GM19238 (cell line): Measurements from ENCODE around the gene GADL1.

Experiments
- DNase-seq: peaks from one replicate; pipeline ENCODE4 v3.0.0; 2011; ENCODE audit warnings: low spot score; ENCODE audit not compliant: insufficient read length

GADL1 gene

DNA sequence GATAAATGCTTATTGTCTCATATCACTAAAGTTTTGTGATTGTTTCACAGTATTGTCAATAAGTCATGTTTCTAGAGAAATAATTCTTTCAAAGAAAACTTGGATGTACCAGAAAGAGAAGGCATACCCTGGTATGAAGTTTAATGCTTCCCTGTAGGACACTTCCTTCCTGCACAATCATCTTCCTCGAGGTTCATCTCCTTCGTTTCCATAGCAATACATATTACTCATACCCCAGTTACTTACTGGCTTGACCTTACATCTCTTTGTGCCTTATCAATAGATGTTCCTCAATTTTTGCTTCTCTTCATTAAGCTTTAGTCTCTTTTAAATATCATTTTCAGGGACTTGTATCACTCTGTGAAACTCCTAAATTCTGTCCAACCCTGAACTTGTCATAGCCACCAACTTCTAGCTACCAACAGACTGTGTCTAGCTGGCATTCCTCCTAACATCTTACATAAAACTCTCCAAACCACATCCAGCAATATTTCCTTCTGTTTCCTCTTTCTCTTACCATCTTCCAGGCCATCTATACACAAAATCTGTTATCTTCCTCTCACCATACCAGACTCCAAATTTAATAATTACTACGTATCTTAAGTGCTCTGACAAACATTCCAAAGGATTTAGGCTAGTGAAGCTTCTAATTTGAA lies 134.3 kb downstream of the GADL1 start:
- DNase-seq = no peak

DNA sequence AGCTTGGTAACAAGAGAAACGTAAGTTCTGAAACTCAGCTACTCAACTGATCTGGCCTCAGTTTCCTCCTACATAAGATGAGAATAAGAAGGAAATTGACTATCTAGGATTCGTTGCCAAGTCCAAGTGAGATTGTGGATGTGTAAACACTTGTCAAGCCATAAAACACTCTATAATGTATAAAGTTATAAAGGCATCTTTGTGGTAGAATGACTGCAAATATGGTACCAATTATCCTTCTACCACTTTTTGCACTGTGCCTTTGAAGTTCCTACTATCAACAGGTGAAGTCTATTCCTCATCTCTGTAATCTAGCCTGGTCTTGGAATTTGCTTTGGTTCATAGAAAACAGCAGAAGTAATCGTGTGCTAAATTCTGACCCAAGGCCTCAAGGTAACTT lies 138.2 kb downstream of the GADL1 start:
- no peak for DNase-seq

DNA sequence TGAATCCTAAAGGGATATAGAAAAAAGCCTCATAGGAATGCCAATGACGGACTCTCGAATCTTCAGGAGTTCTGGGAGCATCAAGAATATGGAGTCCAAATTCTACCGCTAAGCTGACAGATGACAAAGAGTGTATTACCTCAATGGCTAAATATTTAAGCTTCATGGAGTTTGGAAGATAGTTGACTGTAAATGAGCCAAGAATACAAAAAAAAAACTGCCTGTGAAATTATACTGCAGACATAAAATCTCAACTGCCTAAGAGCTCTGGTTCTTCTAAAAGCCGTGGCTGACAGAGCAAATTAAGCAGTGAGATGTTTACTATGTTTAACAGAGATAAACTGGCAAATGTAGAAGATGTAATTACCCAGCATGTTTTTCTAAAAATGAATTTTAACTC lies 140.0 kb downstream of the GADL1 start:
- no peak for DNase-seq

DNA sequence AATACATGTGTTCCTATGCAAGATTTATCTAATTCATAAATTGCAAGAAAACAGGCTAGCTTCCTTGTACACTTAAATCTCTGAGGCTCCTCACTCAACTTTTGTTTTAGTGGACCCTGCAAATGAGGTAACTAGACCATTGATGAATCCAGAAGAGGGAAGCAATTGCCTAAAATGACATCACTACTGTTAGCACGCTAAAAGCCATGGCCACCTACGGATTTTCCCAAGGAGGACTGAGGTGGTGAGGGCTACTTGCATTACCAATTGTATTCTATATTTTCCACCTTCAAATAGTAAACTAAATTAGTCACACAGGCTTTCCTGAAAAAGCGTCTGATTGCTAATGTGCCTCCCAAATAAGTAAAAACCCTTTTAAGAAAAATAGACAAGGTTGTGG lies 140.7 kb downstream of the GADL1 start:
- DNase-seq = no peak

DNA sequence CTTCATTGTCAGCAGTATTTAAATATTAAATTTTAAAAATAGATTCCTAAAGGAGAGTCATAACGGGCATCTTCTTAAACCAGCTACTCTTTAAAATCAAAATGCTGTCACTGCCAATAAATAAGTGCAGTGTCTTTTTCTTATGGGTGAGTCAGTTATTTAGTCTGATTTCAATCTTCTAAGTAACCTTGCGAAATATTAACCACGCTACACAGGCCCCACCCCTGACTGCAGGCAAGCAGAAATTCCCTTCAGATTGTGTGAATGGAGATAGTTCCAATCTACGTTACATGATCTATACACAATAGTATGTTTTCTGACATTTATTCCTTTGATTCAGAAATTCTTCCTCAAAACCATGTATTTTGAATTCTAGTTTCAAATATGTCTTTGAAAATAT lies 141.5 kb downstream of the GADL1 start:
- DNase-seq = no peak

DNA sequence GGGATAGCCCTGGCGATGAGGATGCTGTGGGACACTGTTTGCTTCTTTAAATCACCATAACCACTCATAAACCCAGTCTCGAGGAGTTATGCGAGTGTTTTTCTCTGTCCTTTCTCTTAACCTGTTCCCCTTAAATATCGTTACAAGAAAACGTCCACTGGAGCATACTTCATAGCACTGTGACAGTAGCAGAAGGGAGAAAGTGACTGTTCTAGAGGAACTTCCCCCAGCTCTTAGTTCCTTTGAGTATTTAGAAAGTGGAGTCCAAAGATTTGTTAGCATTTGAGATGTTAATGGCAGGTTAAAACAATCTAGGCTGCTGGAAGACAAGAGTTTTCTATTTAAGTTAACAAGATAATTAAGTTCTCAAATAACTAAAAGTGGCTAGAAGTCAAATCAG lies 142.0 kb downstream of the GADL1 start:
- no peak for DNase-seq

DNA sequence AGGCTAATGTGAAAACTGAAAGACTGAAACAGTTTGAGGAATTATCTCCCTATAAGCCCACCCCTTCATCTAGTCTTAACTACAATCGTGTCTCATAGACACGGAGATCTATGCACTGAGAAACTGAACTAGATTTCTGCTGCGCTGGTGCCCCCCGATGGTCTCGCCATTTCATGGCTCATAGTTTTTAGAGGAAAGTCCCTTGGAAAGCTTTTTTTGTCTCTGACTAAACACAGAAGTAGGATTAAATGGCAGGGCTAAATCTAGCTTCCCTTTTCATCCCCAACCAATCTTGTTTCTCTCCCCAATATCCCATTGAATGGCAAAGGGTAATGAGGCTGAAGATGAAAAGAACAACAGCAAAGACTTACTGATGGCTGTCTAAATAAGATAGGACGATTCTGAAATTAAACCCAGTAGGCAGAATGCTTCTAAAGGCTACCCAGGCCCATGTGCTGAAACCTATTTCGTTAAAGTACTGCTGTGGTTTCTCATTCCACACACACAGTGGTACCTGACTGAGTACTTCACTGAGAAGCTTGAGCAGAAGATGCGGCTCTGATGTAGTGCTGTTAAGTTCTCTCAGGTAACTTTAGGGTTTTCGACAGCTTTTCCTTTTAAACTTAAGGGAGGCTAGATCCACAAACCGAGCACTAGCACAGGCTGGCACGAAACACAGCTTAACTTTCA lies 142.7 kb downstream of the GADL1 start:
- DNase-seq = no peak

DNA sequence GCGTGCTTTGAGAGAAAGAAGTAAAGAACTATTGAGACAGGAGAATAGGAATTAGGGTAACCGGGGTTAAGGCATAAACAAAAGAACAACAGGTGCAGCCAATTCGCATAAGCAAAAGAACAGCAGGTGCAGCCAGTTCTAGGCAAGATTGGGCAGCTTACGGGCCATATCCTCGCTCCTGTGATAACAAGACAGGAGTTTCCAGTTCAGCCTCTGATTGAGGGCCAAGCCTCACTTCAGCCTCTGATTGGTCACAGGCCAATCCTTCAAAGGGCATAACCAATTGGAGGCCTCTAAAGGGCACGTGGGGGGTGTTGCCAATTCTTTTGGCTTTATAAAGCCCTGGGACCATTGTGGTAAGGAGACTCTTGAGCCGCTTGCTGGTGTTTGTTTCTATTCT lies 143.5 kb downstream of the GADL1 start:
- no peak for DNase-seq

DNA sequence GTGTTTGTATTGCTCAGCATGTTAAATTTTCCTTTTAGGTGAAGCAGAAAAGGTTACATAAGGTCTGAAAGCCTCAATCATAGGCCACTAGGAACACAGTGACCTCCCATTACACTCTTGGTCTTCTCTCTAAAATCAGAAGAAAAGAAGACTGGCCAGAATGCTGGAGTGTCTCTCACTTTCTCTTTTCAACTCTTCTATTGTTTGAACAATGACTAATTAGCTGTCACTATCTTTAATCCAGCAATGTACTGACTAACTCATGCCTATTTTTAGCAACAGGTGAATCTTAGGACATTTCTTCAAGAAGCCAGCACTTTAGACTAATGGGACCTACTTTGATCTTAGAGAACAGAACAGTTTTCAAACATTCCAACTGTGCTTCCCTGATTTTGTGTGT lies 145.2 kb downstream of the GADL1 start:
- no peak for DNase-seq

DNA sequence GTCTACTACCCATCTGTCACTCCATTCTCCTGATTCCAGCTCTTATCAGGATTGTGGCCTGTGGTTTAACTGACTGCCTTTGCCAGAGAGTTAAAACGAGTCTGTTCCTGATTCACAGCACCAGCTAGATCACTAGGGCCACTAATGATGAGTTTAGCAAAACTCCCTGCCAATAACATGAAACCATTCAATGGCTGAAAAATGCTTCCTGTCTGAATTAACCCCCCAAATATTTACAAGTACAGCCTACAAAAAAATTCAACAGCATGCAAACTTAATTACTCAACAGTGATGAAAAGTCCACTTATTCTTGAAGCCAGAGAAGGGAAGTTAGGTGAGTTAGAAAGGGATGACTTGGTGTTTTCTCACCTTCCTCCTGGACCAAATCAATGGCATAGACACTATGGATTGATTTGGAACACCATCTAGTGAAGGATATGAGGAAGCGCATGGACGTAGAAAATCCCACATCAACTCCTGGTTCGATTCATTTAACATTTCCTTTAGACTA lies 146.6 kb downstream of the GADL1 start:
- no peak for DNase-seq

DNA sequence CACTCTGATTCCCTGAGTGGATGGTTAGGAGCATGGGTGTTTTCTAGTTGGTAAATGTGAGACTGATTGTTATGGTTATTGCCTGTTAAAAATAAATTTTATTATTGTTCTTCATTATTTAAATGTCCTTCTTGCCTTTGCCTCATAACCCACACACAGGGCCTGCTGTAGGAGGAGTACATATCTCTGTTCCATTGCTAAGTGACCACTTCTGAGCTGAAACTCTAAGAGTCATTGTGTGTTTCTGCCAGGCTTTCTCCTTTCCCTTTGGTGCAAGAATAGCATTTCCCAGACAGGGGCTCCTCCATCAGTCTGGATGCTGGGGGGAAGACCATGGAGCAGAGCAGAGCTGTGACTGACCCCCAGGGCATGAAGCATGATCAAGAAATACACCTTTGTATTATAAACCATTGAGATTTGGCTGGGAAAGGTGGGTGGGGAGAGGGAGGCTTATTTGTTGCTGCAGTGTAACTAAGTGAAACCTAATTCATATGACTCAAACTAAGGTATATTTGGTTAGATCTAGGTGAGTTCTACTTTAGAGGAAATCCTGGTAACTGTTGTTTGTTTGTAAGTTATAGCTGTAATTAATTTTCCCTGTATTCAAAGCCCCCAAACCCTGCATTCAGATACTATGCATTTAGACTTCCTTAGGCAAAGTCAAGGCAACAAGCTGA lies 150.7 kb downstream of the GADL1 start:
- DNase-seq = no peak

DNA sequence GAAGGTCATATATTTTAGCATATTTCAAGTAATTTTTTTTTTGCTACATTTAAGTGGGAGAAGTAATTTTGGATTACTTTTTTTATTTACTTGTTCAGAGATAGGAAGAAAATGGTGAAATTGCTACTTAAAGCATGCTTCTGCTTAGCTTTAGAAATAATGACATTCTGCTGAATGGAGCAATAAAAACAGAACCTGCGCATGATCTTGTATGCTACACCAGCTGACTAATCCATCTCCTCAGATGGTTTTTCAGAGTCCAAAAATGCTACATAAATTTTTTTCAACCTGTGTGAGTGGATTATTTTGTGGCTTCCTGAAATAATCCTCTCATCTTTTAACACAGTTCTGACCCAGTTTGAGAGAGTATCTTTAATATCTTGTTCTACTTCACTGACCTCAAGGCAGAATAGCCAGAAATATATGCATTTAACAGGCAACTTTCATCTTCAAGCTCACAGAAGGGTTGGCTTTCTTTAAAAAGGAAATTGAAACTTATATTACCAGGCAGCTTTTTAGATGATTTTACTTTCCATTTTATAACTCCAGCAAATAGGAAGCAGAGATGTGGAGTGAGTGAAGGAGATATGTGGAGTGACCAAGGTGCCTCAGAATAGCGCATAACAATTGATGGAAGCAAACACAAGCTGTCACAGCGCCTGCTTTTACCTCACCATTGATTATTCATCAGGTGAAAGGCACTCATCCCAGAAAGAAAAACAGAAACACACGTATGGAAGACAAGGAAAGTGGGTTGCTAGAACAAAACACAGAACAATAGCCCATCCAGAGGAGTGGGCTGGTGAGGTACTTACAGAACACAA lies 151.5 kb downstream of the GADL1 start:
- no peak for DNase-seq

DNA sequence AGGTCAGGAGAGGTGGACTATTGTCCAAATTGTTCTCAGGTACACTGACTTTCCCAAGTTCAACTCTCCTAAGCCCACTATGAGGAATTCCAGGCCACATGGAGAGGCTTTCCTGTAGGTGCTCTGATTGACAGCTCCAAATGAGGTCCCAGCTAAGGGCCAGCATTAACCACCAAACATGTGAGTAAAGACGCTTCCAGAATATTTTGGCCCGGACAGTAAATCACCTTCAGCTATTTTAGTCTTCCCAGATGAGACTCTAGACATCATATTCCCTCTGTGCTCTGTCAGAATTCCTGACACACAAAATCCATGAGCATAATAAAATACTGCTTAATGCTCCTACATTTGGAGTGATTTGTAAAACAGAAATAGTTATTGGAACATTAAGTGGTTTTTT lies 152.6 kb downstream of the GADL1 start:
- no peak for DNase-seq

DNA sequence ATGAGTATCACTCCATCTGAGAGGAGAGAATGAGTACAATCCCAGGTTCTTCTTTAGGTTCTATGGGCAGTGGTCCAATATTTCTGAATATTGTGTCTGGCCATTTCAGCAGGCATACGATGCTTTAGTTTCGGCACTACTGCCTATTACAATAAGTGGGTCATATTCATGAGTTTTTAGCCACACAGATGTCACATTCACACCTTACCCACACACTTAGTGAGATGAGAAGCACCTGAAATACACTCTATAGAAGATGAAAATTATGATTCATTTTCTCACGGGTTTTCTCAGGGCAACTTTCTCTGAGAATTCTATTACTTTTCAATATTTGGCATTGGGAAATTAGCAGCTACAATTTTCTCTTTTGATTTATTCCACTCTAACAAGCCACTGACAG lies 155.9 kb downstream of the GADL1 start:
- no peak for DNase-seq

DNA sequence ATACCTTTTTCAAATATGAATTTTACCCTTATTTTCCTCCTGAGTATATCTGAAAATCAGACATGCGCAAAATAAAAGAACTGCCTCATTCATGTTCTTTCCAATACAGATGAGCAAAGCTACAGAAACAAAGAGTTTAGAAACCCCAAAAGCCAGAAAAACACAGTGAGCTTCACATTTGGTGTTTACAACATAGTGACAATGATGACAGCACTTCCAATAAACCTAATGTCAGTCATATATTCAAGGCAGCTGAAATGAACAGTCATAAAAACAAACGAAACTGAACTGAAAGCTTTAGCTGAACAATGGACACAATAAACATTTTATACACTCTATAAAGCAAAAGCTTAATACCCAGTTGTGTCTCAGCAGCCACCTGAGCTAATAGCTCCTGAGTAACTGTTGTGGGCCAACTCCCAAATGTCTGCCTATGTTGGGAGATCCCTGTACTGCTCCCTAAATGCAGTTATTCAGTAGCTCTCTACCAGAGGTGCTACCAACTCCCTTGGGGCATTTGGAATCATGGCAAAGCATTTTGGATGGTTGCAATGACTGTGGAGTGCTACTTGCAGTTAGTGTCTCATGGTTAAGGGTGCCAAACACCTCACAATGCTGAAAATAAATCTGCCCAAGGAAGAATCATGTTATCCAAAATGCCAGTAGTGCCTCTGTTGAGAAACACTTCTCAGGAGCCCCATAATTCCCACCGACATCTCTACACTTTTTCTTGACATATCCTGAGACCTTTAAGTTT lies 156.5 kb downstream of the GADL1 start:
- no peak for DNase-seq

DNA sequence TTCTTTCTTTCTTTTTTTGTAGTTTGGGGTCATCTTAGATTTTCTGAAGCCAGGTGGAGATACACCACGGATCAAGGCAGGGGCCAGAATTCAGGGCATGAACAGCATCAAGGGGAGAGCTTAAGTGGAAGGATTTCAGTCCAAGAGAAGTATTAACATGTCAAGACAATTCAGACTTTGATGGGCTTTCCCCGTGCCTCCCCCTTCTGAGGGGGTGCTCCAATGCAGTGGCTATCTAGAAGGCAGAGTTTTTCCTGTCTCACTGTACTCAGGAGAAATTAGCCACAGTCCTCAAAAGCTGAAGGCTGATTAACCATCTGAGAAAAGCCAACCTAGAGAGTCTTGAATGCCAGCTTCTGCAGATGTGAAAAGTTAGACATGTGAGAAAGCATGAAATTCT lies 160.8 kb downstream of the GADL1 start:
- no peak for DNase-seq

DNA sequence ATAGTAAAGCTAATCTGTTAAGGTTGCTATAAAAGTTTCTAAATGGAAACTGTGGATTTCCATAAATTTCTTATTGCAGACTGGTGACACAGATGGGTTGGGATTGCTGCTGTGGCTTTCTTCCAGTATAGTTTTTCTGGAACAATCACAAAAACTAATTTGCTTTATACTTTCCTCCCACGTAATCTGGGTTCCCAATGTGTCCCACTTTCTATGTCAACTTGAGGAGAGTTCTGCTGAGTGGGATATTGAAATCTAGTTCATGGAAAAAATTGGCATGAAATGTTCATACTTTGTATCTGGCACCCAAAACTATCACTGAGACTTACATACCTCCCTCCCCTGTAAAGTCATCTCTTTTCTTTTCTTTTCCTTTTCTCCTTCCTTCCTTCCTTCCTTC lies 161.3 kb downstream of the GADL1 start:
- DNase-seq = no peak

DNA sequence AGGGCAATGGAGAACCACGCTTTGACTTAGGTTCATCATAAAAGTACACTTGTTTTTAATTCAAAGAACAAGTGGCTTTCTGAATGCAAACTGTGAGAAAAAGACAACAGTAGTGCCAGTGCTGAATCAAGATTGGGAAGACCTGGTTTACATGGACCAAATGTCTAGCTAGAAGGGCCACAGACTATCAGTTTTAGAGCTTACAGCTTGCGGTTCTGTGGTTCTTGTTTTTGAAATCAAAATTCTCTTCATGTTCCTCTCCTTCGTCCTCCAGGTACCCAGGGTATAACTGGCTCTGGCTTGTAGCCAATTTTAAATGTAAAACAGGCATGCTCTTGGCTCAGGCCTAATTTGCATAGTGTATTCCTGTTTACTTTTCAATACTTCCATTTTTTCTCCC lies 163.5 kb downstream of the GADL1 start:
- DNase-seq = no peak

DNA sequence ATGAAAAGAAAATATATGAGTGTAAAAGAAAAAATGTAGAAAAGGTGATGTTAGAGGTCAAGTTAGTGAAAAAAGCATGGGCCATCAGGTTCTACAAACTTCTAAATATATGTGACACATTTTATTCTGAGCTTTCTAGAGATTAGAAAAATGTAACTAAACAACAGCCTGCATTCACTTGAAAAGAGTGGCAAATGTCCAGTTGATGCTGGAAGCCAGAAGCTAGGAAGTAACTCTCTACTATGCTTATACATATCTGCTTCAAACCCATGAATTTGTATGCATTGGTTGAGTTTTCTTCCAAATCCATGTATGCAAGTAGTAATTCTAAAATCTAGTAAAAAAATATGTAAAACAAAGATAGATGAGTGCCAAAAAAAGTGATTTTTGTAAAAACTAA lies 164.5 kb downstream of the GADL1 start:
- DNase-seq = no peak

DNA sequence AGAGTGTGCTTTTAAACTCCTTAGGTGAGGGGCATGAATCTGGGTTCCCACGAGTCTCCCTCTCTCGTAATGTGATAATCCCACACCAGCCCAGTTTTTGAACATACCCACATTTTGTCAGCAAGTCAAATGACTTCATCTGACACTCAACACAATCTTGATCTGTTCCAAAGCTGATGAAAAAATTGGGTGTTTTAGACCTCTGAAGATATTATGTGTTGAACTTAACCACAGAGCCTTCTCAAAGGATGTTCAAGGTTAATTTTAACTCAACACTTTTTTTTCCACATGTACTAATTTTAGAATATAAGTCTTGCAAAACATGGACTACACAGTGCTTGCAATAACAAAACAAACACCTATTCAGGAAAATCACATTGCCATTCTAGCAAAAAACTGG lies 164.9 kb downstream of the GADL1 start:
- DNase-seq = no peak

DNA sequence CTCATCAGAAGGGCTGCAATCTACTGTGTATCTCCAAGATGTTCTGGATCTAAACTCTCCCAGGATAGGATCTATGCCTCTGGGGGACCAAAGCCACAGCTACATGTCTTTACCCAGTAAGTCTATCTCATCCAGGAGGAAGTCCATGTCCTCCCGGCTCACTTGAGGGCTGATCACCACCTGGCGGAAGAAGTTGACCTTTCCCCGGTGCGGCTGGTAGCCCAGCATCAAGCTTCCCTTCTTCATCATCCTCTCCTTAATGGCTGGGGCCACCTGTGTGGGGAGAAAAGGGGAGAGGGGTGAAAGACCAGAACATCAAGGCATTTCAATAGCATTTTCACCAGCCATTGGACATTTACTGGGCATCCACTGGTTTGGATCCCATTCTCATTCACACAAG lies 166.3 kb downstream of the GADL1 start:
- DNase-seq = no peak
